Kidney (tissue), 14 donors: ENCODE results near the gene SLC25A11. TPM values are rescaled to one million over a fixed set of nuclear protein-coding genes. Genes with fewer than 3 reads are reported as not detected.

Experiments
- DNase-seq, 5 donors: peaks; one replicate each; pipeline ENCODE4 v3.0.0-alpha.2; 2013 to 2020
- FAIRE-seq: peaks from 2 replicates; lab custom pipeline; 2012; peaks lifted over from hg19 to GRCh38; lab: Jason Lieb, UNC
- H3K27ac ChIP-seq, 2 donors: one replicate each; pipeline ENCODE4 v1.7.0; 2013; ENCODE audit warnings: low read depth in 2 of 2, low read length in 2 of 2, inconsistent platforms in 1 of 2
- H3K27me3 ChIP-seq: one replicate; pipeline ENCODE4 v1.7.1; 2013; ENCODE audit warnings: low read length, inconsistent platforms; ENCODE audit not compliant: control insufficient read depth, insufficient read depth
- H3K36me3 ChIP-seq, 3 donors: one replicate each; pipeline versions ENCODE4 v1.7.0 to v1.7.1; 2013; ENCODE audit warnings: low read length in 3 of 3, control low read depth in 1 of 3, inconsistent platforms in 1 of 3; ENCODE audit not compliant: insufficient read depth in 3 of 3, control insufficient read depth in 2 of 3
- H3K4me1 ChIP-seq, 3 donors: one replicate each; pipeline versions ENCODE4 v1.7.0 to v1.7.1; 2013; ENCODE audit warnings: low read length in 3 of 3, inconsistent platforms in 1 of 3, low read depth in 1 of 3; ENCODE audit not compliant: control insufficient read depth in 2 of 3, insufficient read depth in 2 of 3
- H3K4me3 ChIP-seq, 3 donors: one replicate each; pipeline versions ENCODE4 v1.7.0 to v1.8.1; 2013; ENCODE audit warnings: low read length in 3 of 3, control low read depth in 1 of 3, inconsistent platforms in 1 of 3
- H3K9ac ChIP-seq, 3 donors: one replicate each; pipeline versions ENCODE4 v1.7.0 to v1.7.1; 2013; ENCODE audit warnings: low read length in 3 of 3, control low read depth in 1 of 3, inconsistent platforms in 1 of 3
- H3K9me3 ChIP-seq, 3 donors: one replicate each; pipeline versions ENCODE4 v1.7.0 to v1.7.1; 2013; ENCODE audit warnings: low read length in 3 of 3, control low read depth in 1 of 3, inconsistent platforms in 1 of 3; ENCODE audit not compliant: control insufficient read depth in 2 of 3, insufficient read depth in 1 of 3
- intact Hi-C: fragments of 100-400 bp; cut with DNase I; formaldehyde crosslinking; loops from one replicate; pipeline ENCODE4 v1.11.1; 2022
- microRNA-seq: library from miRNA; unstranded; fragments of <30 nt; microRNA quantifications from one replicate; pipeline ENCODE4 v1.2.0, GENCODE V29; 2020
- polyA plus RNA-seq: library from polyadenylated mRNA; stranded (reverse); fragments of 350-450 nt; fragmentation: Illumina TruSeq; extraction: RNeasy Lipid Tissue Mini Kit (QIAGEN cat#74804); gene quantifications from one replicate; pipeline ENCODE4 v1.2.3, GENCODE V29; 2014; ENCODE audit warnings: low read depth, low replicate concordance; ENCODE audit not compliant: insufficient read depth
- total RNA-seq: library from RNA; stranded (reverse); fragmentation: NEBNext Ultra II Directional; extraction: Animal tissue kit (Norgen Biotek cat#: 25700); gene quantifications from one replicate; pipeline ENCODE4 v1.2.1, GENCODE V29; 2021
- TF ChIP-seq, protein P1 (sequence below): IDR thresholded peaks from 3 replicates; pipeline ENCODE4 v1.5.1; 2012; ENCODE audit warnings: mild to moderate bottlenecking, moderate library complexity, borderline replicate concordance; ENCODE audit not compliant: insufficient read depth; ENCODE audit errors: extremely low read depth
- donor health status: control.
- donor health status: control.
- donor health status: control.
- donor health status: control.
- donor health status: control.
- donor health status: DM: yes; HTN: yes; CAD: no.
- donor health status: Normal renal cell carcinoma (clear cell type).

Gene SLC25A11
- total and polyA plus RNA-seq, 2 donors from 2014 or later = 60.0 to 173 TPM

DNA sequence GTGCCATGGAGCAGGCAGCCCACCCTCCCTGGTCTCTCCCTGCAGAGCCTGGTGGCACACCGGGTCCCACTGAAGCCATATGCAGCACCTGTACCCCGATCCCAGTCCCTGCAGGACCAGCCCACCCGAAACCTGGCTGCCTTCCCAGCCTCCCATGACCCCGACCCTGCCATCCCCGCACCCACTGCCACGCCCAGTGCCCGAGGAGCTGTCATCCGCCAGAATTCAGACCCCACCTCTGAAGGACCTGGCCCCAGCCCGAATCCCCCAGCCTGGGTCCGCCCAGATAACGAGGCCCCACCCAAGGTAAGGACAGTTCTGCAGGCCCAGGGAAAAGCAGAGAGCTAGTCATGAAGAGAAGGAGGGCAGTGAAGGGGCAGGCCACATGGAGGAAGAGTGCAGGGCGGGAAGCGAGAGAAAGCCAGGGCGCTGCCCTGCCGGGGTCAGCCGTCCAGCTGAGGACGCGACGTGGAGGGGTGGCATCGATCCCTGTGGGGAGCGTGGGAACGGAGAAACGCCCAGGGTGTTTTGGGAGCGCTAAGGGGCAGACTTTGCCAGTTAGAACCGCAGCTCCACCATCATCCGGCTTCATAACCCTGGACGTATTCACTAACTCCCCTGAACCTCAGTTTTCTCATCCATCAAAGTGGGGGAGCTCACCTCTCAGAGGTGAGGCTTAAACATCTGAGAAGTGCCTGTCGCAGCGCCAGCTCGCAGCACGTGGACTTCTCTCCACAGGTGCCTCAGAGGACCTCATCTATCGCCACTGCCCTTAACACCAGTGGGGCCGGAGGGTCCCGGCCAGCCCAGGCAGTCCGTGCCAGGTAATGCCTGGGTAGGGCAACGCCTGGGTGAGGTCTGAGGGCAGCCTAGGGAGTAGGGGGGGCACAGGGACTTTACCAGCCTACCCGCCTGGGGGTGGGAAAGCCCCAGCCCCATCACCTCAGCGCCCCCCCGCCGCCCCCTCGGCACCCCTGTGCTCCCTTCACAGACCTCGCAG is 48.1 kb downstream of the SLC25A11 start:
- H3K4me3 ChIP-seq = no peak overlapping the region
- peaks cover 0 to 6% (median 0%) of the 10 kb centered on the region in 3 donors for H3K4me1 ChIP-seq
- intact Hi-C loops = no loop called here
- TF ChIP-seq, protein P1, sequence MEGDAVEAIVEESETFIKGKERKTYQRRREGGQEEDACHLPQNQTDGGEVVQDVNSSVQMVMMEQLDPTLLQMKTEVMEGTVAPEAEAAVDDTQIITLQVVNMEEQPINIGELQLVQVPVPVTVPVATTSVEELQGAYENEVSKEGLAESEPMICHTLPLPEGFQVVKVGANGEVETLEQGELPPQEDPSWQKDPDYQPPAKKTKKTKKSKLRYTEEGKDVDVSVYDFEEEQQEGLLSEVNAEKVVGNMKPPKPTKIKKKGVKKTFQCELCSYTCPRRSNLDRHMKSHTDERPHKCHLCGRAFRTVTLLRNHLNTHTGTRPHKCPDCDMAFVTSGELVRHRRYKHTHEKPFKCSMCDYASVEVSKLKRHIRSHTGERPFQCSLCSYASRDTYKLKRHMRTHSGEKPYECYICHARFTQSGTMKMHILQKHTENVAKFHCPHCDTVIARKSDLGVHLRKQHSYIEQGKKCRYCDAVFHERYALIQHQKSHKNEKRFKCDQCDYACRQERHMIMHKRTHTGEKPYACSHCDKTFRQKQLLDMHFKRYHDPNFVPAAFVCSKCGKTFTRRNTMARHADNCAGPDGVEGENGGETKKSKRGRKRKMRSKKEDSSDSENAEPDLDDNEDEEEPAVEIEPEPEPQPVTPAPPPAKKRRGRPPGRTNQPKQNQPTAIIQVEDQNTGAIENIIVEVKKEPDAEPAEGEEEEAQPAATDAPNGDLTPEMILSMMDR = no peak
- FAIRE-seq (no peak), DNase-seq (no peak)
- H3K36me3 ChIP-seq = peaks cover 0 to 41% (median 27%) of the 10 kb centered on the region in 3 donors
- H3K27ac ChIP-seq = no peak overlapping the region
- H3K9me3 ChIP-seq = no peaks in the 10 kb centered on the region
- H3K9ac ChIP-seq = no peak overlapping the region
- H3K27me3 ChIP-seq = no peaks in the 10 kb centered on the region

DNA sequence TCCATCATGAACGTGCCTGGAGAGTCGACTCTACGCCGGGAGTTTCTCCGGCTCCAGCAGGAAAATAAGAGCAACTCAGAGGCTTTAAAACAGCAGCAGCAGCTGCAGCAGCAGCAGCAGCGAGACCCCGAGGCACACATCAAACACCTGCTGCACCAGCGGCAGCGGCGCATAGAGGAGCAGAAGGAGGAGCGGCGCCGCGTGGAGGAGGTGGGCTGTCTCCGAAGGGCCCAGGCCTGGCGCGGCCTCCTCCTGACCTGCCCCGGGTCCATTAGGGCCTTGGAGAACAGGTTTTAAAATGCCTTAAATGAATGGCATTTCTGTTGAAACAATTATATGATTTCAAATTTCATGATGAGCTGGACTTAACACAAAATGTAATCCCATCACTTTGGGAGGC is 52.3 kb downstream of the SLC25A11 start:
- TF ChIP-seq, protein P1 = no peak
- FAIRE-seq = no peak
- H3K4me1 ChIP-seq = peaks cover 0 to 6% (median 0%) of the 10 kb centered on the region in 3 donors

More for the DNA sequence above, 52.3 kb downstream of the SLC25A11 start:
- Histone ChIP-seq H3K9me3 (no peaks in the 10 kb centered on the region), H3K36me3 (peaks cover 5 to 45% (median 28%) of the 10 kb centered on the region in 3 donors), H3K27me3 (no peaks in the 10 kb centered on the region), H3K9ac (no peak overlapping the region), H3K4me3 (no peak overlapping the region), H3K27ac (no peak overlapping the region)
- intact Hi-C loops = no loop called here
- DNase-seq = no peak

Small RNA genes within 50 kb of the gene (microRNA-seq; reads per million reads assigned to microRNA genes)
- gene MIR6864 (not detected), gene MIR6865 (not detected)

Other genes starting within 250 kb of the SLC25A11 start
- 49.0 TPM for gene PELP1, start 235.9 kb downstream of the SLC25A11 start, total RNA-seq
- 20.9 TPM for gene PELP1, start 235.9 kb downstream of the SLC25A11 start, polyA plus RNA-seq
- gene ARRB2, start 229.4 kb downstream of the SLC25A11 start, total RNA-seq = 63.1 TPM
- gene ARRB2, start 229.4 kb downstream of the SLC25A11 start, polyA plus RNA-seq = 32.8 TPM
- 19.0 TPM for gene MED11, start 208.6 kb downstream of the SLC25A11 start, total RNA-seq
- gene MED11, start 208.6 kb downstream of the SLC25A11 start, polyA plus RNA-seq = 58.4 TPM
- gene ZMYND15, start 200.2 kb downstream of the SLC25A11 start, total RNA-seq = 5.1 TPM
- 1.3 TPM for gene ZMYND15, start 200.2 kb downstream of the SLC25A11 start, polyA plus RNA-seq
- gene CXCL16, start 200.1 kb downstream of the SLC25A11 start, total RNA-seq = 83.0 TPM
- gene CXCL16, start 200.1 kb downstream of the SLC25A11 start, polyA plus RNA-seq = 22.5 TPM
- gene TM4SF5, start 168.2 kb downstream of the SLC25A11 start, total RNA-seq = 0.88 TPM
- 31.3 TPM for gene TM4SF5, start 168.2 kb downstream of the SLC25A11 start, polyA plus RNA-seq
- 3.0 TPM for gene VMO1, start 153.7 kb downstream of the SLC25A11 start, total RNA-seq
- gene VMO1, start 153.7 kb downstream of the SLC25A11 start, polyA plus RNA-seq = 2.5 TPM
- gene GLTPD2, start 151.1 kb downstream of the SLC25A11 start, total RNA-seq = 0.35 TPM
- gene GLTPD2, start 151.1 kb downstream of the SLC25A11 start, polyA plus RNA-seq = 12.5 TPM
- gene PSMB6, start 143.9 kb downstream of the SLC25A11 start, total RNA-seq = 103 TPM
- gene PSMB6, start 143.9 kb downstream of the SLC25A11 start, polyA plus RNA-seq = 317 TPM
- gene PLD2, start 132.9 kb downstream of the SLC25A11 start, total RNA-seq = 45.4 TPM
- 9.2 TPM for gene PLD2, start 132.9 kb downstream of the SLC25A11 start, polyA plus RNA-seq
- gene MINK1, start 106.7 kb downstream of the SLC25A11 start, total RNA-seq = 118 TPM
- gene MINK1, start 106.7 kb downstream of the SLC25A11 start, polyA plus RNA-seq = 21.2 TPM
- gene C17orf107, start 40.5 kb downstream of the SLC25A11 start, total RNA-seq = 4.4 TPM
- gene C17orf107, start 40.5 kb downstream of the SLC25A11 start, polyA plus RNA-seq = 2.5 TPM
- 1.3 TPM for gene CHRNE, start 36.9 kb downstream of the SLC25A11 start, total RNA-seq
- 0.82 TPM for gene CHRNE, start 36.9 kb downstream of the SLC25A11 start, polyA plus RNA-seq
- not detected for gene GP1BA, start 7.8 kb downstream of the SLC25A11 start, total RNA-seq
- not detected for gene GP1BA, start 7.8 kb downstream of the SLC25A11 start, polyA plus RNA-seq
- gene RNF167, start 222 bp upstream of the SLC25A11 start, total RNA-seq = 95.0 TPM
- 188 TPM for gene RNF167, start 222 bp upstream of the SLC25A11 start, polyA plus RNA-seq
- 496 TPM for gene PFN1, start 8.5 kb upstream of the SLC25A11 start, total RNA-seq
- 614 TPM for gene PFN1, start 8.5 kb upstream of the SLC25A11 start, polyA plus RNA-seq
- gene ENO3, start 11.1 kb upstream of the SLC25A11 start, total RNA-seq = 6.9 TPM
- gene ENO3, start 11.1 kb upstream of the SLC25A11 start, polyA plus RNA-seq = 17.8 TPM
- gene SPAG7, start 27.8 kb upstream of the SLC25A11 start, total RNA-seq = 73.6 TPM
- 157 TPM for gene SPAG7, start 27.8 kb upstream of the SLC25A11 start, polyA plus RNA-seq
- 47.1 TPM for gene CAMTA2, start 47.6 kb upstream of the SLC25A11 start, total RNA-seq
- gene CAMTA2, start 47.6 kb upstream of the SLC25A11 start, polyA plus RNA-seq = 40.1 TPM
- gene INCA1, start 57.5 kb upstream of the SLC25A11 start, total RNA-seq = 1.5 TPM
- 1.6 TPM for gene INCA1, start 57.5 kb upstream of the SLC25A11 start, polyA plus RNA-seq
- 168 TPM for gene KIF1C, start 57.9 kb upstream of the SLC25A11 start, total RNA-seq
- gene KIF1C, start 57.9 kb upstream of the SLC25A11 start, polyA plus RNA-seq = 69.6 TPM
- 0.19 TPM for gene SLC52A1, start 95.4 kb upstream of the SLC25A11 start, total RNA-seq
- 0.90 TPM for gene SLC52A1, start 95.4 kb upstream of the SLC25A11 start, polyA plus RNA-seq
- gene ZFP3, start 138.4 kb upstream of the SLC25A11 start, total RNA-seq = 10.0 TPM
- gene ZFP3, start 138.4 kb upstream of the SLC25A11 start, polyA plus RNA-seq = 3.4 TPM
- 8.0 TPM for gene ZNF232, start 171.8 kb upstream of the SLC25A11 start, total RNA-seq
- gene ZNF232, start 171.8 kb upstream of the SLC25A11 start, polyA plus RNA-seq = 6.9 TPM
- gene USP6, start 176.0 kb upstream of the SLC25A11 start, total RNA-seq = 0.19 TPM
- gene USP6, start 176.0 kb upstream of the SLC25A11 start, polyA plus RNA-seq = 0.06 TPM